Ecto neural progenitor cell (in vitro differentiated cells): ENCODE data around the gene CYBC1.

Experiments used
- DNase-seq: peaks from one replicate; pipeline ENCODE4 v3.0.0-alpha.2; 2018; ENCODE audit warnings: low spot score

The CYBC1 gene

DNA sequence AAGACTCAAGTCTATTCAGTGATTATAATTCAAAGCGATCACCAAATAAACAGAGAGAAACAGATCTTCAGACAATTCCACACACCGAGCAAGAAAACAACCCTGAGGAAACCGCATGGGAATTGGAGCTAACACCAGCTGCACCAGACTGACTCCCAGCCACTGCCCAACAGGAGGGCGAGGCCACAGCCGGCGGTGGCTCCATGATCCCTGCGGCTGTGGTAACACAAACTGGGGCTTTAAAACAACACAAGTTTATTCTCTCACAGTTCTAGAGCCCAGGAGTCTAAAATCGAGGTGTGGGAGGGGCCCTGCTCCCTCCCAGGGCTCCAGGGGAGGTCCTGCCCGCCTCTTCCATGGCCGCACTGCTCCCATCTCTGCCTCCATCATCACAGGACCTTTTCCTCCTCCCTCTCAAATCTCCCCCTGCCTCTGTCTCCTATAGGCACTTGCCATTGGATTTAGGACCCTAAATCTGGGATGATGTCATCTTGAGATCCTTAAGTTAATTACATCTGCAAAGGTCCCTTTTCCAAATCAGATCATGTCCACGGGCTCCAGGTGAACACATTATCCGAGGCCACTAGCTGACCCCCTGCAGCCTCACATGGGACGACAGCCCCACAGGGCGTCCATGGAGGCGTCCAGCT is 42.1 kb downstream of the CYBC1 start:
- DNase-seq = no peak

DNA sequence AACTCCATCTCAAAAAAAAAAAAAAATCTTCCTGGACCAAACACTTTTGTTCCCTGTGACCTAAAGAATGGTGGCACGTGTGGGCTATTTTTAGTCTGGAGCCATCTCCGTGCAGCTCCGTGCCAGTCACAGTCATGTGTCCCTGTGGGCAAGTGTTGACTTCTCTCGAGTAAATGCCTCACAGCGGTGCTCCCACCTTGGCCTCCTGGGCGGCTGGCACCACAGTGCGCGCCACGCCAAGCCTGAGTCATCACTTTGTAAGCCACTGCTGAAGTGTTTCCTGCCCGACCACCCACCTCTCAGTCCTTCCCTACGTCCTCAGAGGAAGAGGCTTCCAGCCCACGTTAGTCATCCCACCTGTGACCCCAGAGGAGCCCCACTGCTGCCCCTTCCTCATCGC is 43.3 kb downstream of the CYBC1 start:
- DNase-seq = no peak

DNA sequence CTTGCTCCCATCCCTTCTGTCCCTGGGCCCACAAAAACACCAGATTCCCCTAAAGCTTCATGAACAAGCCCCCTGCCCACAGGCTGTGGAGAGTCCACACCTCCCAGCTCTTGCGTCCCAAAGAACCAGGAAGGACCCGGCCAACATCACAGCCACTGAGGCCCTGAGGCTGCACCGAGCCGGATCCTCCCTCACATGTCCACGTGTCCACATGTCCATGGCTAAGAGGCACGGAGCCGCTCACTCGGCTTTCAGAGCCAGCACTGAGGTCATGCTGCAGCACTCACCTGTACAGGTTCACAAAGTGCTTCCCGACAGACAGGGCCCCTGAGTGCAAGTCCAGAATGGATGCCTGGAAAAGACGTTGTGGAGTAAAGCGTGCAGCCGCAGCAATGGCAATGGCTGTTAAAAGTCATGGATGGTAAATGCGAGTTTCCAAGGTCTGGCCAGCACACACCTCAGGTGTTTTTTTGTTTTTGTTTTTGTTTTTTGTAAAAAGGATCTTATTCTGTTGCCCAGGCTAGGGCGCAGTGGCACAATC is 44.4 kb downstream of the CYBC1 start:
- no peak for DNase-seq

DNA sequence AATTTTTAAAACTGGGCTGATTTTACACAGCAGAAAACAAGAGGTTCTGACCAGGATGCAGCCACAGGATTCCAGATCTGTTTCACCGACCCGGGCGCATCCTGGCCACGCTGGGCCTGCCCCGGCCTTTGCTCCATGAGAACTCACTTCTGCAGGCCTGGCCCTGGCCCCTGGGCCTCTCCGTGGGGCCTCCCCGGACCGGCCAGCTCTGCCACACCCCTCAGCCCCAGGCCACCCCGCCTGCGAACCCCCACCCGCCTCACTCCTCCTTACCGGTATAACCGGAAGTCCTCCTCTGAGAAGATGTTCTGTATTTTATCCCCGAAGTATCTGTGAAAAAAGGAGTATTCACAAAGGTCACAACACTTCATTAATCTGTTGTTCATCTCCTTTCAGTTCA is 45.5 kb downstream of the CYBC1 start:
- no peak for DNase-seq

DNA sequence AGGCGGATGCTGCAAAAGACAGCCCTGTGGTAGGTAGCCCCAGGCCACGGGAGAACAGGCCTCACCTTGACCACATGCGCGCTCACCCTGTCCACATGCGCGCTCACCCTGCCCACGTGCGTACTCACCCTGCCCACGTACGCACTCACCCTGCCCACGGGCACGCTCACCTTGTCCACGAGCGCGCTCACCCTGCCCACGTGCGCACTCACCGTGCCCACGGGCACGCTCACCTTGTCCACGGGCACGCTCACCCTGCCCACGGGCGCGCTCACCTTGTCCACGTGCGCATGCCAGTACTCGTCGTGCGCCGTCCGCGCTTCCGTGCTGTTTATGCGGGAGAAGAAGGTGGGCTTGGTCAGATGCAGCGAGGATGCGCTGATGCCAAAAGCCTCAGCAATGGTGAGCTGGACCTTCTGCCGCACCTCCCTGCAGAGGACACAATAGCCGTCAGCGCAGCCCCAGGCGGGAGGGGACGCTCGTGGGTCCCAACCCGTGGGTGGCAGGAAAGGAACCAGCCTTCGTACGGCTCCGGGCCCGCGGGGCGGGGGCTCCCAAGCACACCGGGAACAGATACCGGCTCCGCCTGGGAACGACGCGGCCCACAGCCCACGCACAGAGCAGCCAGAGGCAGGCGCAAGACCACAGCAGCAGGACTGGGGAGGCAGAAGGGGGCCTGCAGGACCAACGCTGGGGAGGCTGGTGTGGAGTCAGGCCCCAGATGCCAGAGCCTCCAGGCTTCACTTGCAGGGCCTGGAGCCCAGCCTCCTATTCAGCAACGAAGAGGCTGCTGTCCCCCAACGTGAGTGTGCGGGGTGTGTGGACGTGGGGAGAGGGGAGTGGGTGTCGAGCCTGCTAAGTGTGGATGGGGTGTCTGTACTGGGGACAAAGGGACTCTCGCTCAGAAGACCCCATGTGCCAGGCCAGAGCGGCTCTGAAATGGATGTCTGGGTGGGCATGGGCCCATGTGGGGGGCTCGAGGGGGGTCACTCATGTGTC is 46.6 kb downstream of the CYBC1 start:
- no peak for DNase-seq

DNA sequence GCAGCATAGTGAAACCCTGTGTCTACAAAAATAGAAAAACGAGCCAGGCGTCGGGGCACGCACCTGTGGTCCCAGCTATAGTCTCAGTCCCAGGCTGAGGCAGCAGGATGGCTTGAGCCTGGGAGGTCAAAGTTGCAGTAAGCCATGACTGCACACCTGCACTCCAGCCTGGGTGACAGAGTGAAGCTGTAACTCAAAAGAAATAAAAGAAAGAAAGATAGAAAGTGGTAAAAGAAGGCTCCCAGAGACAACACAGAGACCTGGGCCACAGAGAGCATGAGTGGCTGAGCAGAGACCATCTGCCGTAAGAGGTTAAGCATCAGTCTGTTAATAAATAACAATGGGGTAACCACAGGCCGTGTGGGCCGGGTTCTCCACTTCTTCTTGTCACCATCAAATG is 47.7 kb downstream of the CYBC1 start:
- no peak for DNase-seq

DNA sequence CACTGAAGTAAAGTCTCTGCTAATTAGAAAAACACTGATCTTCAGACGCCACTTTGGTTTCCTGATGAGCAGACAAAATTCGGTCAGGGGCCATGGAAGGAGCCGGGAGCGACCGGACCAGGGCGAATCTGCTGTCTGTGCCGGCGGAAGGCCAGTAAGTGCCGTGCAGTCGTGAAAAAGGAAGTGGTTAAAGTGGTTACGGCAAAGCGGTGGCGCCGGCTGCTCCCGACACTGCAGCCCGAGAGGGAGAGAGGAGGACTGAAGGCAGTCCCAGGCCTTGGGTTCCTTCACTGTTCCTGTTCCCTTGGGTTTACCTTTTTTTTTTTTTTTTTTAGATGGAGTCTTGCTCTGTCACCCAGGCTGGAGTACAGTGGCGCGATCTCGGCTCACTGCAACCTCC is 49.7 kb downstream of the CYBC1 start:
- no peak for DNase-seq

DNA sequence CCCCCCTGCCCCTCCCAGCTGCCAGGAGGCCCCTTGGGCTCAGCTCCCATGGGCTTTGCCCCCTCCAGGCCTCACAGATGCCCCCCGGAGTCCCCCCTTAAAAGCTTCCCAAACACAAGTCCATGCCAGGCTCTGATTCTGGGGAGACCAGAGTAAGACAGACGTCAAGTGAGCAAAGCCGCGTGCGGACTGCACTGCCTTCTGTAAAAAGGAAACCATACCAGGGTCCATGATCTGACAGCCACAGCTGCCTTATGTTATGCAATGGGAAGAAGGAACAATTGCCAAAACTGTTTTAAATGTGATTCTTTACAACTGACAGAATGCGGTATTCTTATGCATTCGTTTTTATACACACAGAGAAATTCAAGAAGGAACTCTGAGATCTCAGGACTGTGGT is 50.3 kb downstream of the CYBC1 start:
- no peak for DNase-seq

DNA sequence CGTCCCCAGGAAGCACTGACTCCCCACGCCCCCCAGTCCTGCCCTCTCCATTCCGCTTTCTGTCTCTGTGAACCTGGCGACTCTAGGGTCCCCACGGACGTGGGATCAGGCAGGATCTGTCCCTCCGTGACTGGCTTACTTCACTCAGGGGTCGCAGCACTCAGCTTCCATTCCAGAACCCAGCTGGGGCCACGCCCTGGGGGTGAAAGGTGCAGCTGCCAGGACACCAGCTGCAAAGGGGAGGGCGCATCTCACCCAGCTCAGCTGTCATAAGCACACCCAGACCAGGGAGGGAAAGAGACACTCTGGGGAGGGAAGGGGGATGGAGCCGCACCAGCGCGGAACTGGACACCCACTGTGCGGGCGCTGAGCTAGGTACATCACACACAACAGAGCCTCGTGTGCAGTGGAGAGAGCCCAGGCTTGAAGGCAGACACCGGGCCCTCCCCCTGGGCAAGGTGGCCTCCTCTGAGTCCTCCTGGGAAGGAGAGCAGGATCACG is 50.9 kb downstream of the CYBC1 start:
- no peak for DNase-seq

DNA sequence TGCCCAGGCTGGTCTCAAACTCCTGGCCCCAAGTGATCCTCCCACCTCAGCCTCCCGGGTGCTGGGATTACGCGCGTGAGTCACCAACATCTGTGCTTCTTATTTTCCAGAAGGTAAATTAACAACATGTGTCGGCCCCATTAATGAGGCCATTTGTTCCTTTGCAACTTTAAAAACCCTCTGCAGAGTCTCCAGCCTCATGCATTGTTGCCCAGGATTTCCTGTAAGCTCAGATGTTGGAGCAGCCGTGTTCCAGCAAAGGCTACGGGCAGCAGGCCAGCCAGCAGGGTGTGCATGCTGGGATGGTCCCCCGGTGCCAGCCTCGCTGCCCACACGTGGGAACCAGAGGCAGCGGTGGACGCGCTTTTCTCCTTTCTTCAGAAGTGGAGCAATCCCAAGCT is 51.5 kb downstream of the CYBC1 start:
- DNase-seq = no peak

DNA sequence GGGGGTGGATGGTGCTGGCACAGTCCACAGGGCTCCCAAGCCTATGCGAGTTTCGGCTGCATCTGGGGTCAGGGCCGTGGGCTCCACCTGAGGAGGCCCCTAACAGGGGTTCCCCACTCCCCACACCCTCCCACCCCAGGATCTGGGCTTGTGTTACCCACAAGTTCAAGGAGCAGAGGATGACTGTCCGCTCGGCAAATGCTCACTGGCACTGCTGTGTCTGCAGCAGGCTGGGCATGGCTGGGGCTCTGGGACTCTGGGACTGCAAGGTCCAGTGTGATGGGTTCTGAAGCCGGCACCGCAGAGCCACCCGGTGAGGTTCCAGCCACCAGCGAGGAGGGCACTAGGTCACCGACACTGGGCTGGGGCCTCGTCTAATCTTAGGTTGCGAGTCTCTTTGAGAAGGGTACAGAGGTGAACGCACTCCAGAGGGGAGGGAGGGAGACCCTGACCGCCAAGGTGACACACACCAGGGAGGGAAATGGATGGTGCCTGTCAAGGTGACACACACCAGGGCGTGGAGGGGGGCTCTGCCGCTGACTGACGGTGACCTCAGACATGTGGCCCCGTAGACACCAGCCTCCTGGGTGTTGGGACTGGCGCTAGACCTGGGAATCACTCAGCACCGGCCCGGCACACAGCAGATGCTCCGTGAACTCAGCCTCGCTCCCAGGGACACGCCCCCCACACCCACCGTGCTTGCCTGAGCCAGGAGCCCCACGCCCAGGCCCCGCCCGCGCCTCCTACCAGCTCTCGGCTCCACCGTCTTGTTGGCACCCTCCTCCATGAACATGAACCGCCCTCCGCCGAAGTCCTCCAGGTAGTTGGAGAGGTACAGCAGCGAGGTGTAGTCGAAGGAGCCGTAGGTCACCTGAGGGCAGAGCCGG is 52.9 kb downstream of the CYBC1 start:
- DNase-seq = no peak

DNA sequence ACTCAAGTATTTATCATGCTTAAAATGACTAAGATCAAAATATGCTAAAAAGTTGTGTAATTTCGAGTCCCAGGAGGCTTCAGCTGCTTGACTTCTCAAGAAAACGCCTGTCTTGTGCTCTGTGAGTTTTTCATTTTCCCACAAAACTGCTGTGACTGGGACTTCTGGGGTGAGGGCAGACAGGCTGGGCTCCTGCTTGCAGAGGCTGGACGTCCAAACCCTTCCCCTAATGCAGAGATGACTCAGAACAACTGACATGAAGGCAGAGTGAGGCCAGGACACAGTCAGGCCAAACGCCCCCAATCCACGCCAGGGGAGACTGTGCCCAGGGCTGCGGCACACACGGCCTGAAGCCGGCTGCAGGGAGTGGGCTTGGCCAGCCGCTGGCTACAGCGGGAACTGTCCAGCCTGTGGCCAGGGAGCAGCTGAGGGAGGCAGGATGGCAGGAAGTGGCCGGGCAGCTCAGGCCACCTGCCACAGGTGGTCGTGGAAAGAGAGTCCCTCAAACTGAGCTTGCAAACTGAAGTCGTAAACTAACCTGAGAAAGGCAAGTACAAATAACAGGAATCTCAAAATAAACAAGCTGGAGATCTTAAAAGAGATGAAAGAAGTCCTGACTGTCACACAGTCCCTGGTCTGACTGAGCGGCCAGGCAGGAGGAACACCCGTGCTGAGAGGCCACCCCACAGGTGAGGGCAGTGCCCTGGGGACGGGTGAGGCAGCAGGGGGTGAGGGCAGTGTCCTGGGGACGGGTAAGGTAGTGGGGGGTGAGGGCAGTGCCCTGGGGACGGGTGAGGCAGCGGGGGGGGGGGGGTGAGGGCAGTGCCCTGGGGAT is 53.7 kb downstream of the CYBC1 start:
- no peak for DNase-seq

DNA sequence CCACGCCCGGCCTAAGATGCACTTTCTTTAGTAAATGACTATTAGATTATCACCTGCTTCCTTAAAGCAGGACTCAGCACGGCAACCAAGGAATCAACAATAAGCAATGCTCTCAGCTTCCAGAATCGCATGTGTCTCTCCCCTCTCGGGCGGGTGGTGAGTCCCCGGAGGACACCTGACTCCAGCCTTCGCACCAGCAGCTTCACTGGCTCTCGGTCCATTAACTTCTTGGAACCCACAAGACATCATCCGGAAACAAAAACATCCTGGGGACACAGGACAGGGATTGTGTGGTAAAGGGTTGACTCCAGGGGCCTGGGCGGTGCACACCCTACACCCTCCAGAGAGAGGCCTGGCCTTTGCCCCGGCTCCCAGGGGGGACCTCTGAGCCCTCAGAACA is 56.3 kb downstream of the CYBC1 start:
- no peak for DNase-seq

DNA sequence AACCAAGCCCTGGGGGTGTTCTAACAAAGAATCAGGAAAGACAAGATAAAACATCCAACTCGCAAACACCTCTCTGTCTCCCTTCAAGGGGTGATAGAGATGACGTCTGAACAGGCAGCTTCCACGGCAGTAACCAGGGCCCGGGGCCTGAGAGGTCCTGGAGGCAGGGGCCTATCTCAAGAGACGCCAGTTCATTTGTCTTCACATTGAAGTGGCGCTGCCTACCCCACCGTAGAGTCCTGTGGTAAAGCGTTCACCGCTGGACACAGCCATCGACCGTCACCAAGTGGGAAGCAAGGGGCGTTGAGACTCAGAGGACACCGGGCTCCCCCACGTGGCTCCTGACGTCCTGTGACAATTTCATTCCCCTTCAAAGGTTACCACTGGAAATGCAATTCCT is 57.6 kb downstream of the CYBC1 start:
- DNase-seq = no peak
